Smooth muscle cell (in vitro differentiated cells): Measurements from ENCODE around the gene PPP1R7. TPM values are rescaled to one million over a fixed set of nuclear protein-coding genes. Genes with fewer than 3 reads are reported as not detected.

Experiments
- DNase-seq: peaks from one replicate; lab custom pipeline; 2025; ENCODE audit not compliant: unreplicated experiment; lab: John Stamatoyannopoulos, UW
- H2AFZ ChIP-seq: fragments of 200-600 bp; sonication (generic); 2 replicates; pipeline ENCODE4 v1.6.0; 2016; ENCODE audit warnings: antibody characterized with exemption, low read depth, mild to moderate bottlenecking
- H3F3A ChIP-seq: fragments of 200-600 bp; sonication (generic); 2 replicates; pipeline ENCODE4 v1.6.0; 2017; ENCODE audit warnings: antibody characterized with exemption, low read depth
- H3K27ac ChIP-seq: fragments of 200-600 bp; sonication (generic); 2 replicates; pipeline ENCODE4 v1.5.1; 2016; ENCODE audit warnings: low read depth, mild to moderate bottlenecking
- H3K27me3 ChIP-seq: fragments of 200-600 bp; sonication (generic); 2 replicates; pipeline ENCODE4 v1.6.1; 2016; ENCODE audit warnings: low read depth, mild to moderate bottlenecking
- H3K36me3 ChIP-seq: fragments of 200-600 bp; sonication (generic); 2 replicates; pipeline ENCODE4 v1.5.1; 2016; ENCODE audit warnings: low read depth
- H3K4me1 ChIP-seq: fragments of 200-600 bp; sonication (generic); 2 replicates; pipeline ENCODE4 v1.5.1; 2016; ENCODE audit warnings: low read depth
- H3K4me2 ChIP-seq: fragments of 200-600 bp; sonication (generic); 2 replicates; pipeline ENCODE4 v1.6.0; 2016; ENCODE audit warnings: mild to moderate bottlenecking
- H3K4me3 ChIP-seq: fragments of 200-600 bp; sonication (generic); 2 replicates; pipeline ENCODE4 v1.5.1; 2016; ENCODE audit warnings: mild to moderate bottlenecking
- H3K79me2 ChIP-seq: fragments of 200-600 bp; sonication (generic); 2 replicates; pipeline ENCODE4 v1.6.0; 2016; ENCODE audit warnings: low read depth, mild to moderate bottlenecking
- H3K9ac ChIP-seq: fragments of 200-600 bp; sonication (generic); 2 replicates; pipeline ENCODE4 v1.6.0; 2016; ENCODE audit warnings: low read depth
- H3K9me3 ChIP-seq: fragments of 200-600 bp; sonication (generic); replicated peaks from 2 replicates; pipeline ENCODE4 v1.5.1; 2016; ENCODE audit warnings: low read depth
- H4K20me1 ChIP-seq: fragments of 200-600 bp; sonication (generic); 2 replicates; pipeline ENCODE4 v1.6.0; 2016; ENCODE audit warnings: low read depth
- CTCF ChIP-seq: fragments of 200-600 bp; sonication (generic); IDR thresholded peaks from 2 replicates; pipeline ENCODE4 v1.5.1; 2017; ENCODE audit warnings: borderline replicate concordance, mild to moderate bottlenecking, antibody characterized with exemption; ENCODE audit not compliant: insufficient read depth, poor library complexity, severe bottlenecking
- WGBS: methylation state at CpG from one replicate; pipeline ENCODE4 v1.1.7; 2016; ENCODE audit warnings: low lambda C conversion rate; 5-methylcytosine and 5-hydroxymethylcytosine counted together
- polyA plus RNA-seq: library from polyadenylated mRNA; unstranded; fragments of >200 nt; fragmentation: Nextera tagmentation; extraction: Ambion mirVana; gene quantifications from 2 replicates; pipeline ENCODE4 v1.2.1, GENCODE V29; 2016
- total RNA-seq: library from RNA; depleted of rRNA; stranded (reverse); fragments of >200 nt; gene quantifications from 2 replicates; pipeline ENCODE4 v1.2.3, GENCODE V29; 2014

PPP1R7 gene
- total and polyA plus RNA-seq, 2 experiments from 2014 or later = 54.3 to 74.9 TPM

- Histone ChIP-seq H3K9me3 (no peaks in the 10 kb centered on the region), H3K36me3 (no peaks in the 10 kb centered on the region), H3K4me1 (peaks cover 5% of the 10 kb centered on the region), H3K27ac (no peak overlapping the region), H4K20me1 (peaks cover 36% of the 10 kb centered on the region), H3K79me2 (peaks cover 7% of the 10 kb centered on the region), H3K4me3 (no peak overlapping the region), H2AFZ (no peak overlapping the region), H3F3A (peaks cover 8% of the 10 kb centered on the region), H3K9ac (no peak overlapping the region), H3K27me3 (no peaks in the 10 kb centered on the region), H3K4me2 (no peak overlapping the region)
- 94% methylated on average over 6 of the region's 6 CpGs for WGBS
- TF ChIP-seq CTCF = no peak
- no peak for DNase-seq
Observed at GRCh38 chr2:241219856-241220356, 69.6 kb downstream of the PPP1R7 start.

GRCh38 chr2:241223211-241224017 is 73.1 kb downstream of the PPP1R7 start:
- Histone ChIP-seq H3K27me3 (no peaks in the 10 kb centered on the region), H3K9ac (no peak overlapping the region), H4K20me1 (peaks cover 71% of the 10 kb centered on the region), H3K36me3 (no peaks in the 10 kb centered on the region), H2AFZ (no peak overlapping the region), H3K4me2 (no peak overlapping the region), H3F3A (peaks cover 31% of the 10 kb centered on the region), H3K79me2 (peaks cover 7% of the 10 kb centered on the region), H3K9me3 (no peaks in the 10 kb centered on the region), H3K4me1 (peaks cover 5% of the 10 kb centered on the region), H3K27ac (peak overlapping the region; percentile 11), H3K4me3 (no peak overlapping the region)
- 75% methylated on average over 23 of the region's 23 CpGs for WGBS
- TF ChIP-seq CTCF = no peak
- no peak for DNase-seq

GRCh38 chr2:241224018-241224850 is 74.0 kb downstream of the PPP1R7 start:
- H3K4me3 ChIP-seq = no peak overlapping the region
- no peaks in the 10 kb centered on the region for H3K9me3 ChIP-seq
- WGBS = 76% methylated on average over 26 of the region's 26 CpGs
- peaks cover 39% of the 10 kb centered on the region for H3F3A ChIP-seq
- H3K4me2 ChIP-seq = no peak overlapping the region
- H4K20me1 ChIP-seq = peaks cover 80% of the 10 kb centered on the region
- H3K27me3 ChIP-seq = no peaks in the 10 kb centered on the region
- TF ChIP-seq CTCF = no peak
- H3K27ac ChIP-seq = peak overlapping the region; percentile 11
- no peak for DNase-seq
- H3K36me3 ChIP-seq = no peaks in the 10 kb centered on the region
- peaks cover under 1% of the 10 kb centered on the region for H3K4me1 ChIP-seq
- peaks cover 7% of the 10 kb centered on the region for H3K79me2 ChIP-seq
- H2AFZ ChIP-seq = no peak overlapping the region
- no peak overlapping the region for H3K9ac ChIP-seq
